ENCODE data around the gene ZBTB1.

Gene ZBTB1, protein sequence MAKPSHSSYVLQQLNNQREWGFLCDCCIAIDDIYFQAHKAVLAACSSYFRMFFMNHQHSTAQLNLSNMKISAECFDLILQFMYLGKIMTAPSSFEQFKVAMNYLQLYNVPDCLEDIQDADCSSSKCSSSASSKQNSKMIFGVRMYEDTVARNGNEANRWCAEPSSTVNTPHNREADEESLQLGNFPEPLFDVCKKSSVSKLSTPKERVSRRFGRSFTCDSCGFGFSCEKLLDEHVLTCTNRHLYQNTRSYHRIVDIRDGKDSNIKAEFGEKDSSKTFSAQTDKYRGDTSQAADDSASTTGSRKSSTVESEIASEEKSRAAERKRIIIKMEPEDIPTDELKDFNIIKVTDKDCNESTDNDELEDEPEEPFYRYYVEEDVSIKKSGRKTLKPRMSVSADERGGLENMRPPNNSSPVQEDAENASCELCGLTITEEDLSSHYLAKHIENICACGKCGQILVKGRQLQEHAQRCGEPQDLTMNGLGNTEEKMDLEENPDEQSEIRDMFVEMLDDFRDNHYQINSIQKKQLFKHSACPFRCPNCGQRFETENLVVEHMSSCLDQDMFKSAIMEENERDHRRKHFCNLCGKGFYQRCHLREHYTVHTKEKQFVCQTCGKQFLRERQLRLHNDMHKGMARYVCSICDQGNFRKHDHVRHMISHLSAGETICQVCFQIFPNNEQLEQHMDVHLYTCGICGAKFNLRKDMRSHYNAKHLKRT

GRCh38 chr14:64504310-64504896 lies at the start of gene ZBTB1:
Gene ZBTB1 (plus strand): TSS chr14:64504770. CDS start chr14:64521505, 16,735 bp downstream.
- peak; percentile 87 for DNase-seq (ENCODE audit: low spot score)

GRCh38 chr14:64459405-64460136 lies 45.0 kb upstream of the ZBTB1 start:
- no peak for DNase-seq (ENCODE audit: low spot score)

DNA sequence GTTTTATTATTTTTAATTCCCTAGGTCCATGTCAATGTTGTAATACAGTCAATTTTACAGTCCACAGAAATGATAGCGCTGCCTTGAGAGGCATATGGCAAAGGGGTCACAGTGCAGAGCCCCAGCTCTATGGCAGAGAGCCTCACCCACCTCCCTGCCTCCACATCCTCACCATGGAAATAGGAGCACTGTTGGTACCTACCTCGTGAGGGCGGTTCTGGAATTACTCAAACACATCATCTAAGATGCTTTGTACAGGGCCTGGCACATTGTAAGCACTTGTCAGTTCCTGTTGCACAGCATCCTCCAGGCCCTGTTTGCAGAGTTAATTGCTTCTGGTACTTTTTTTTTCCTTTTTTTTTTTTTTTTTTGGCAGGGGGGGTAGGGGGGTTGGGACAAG lies 43.3 kb upstream of the ZBTB1 start:
- DNase-seq (ENCODE audit: low spot score), result no peak

DNA sequence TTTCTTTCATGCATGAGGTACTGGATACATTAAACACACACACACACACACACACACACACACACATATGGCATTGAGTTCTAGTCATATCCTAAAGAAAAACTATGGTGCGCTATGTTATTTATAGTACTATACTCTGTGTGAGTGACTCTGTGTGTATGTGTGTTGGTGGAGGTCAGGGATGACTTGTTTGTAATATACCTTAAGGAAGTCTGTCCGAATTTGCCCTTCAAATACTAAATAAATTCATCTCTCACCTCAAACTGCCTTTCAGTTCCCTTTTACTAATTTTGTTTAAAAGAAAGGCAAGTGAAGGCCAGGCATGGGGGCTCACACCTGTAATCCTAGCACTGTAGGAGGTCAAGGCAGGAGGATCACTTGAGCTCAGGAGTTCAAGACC lies 41.4 kb upstream of the ZBTB1 start:
- no peak for DNase-seq (ENCODE audit: low spot score)

DNA sequence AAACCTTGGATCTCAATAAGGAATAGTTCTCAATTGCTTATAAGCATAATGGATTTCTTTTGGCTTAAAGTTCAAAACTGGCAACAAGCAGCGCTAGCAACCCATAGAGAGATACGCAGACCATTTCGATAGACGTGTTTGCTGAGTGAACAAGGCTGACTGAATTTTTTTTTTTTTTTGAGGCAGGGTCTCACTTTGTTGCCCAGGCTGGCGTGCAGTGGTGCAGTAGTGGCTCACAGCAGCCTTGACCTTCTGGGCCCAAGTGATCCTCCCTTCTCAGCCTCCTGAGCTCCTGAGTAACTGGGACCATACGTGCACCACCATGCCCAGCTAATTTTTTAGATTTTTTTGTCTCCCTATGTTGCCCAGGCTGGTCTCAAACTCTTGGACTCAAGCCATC lies 40.7 kb upstream of the ZBTB1 start:
- no peak for DNase-seq (ENCODE audit: low spot score)

- peak; percentile 15 for DNase-seq (ENCODE audit: low spot score)
Measured at GRCh38 chr14:64464651-64465050, 39.9 kb upstream of the ZBTB1 start.

GRCh38 chr14:64465191-64465822 lies 39.3 kb upstream of the ZBTB1 start, which contains the start of gene AKAP5:
Gene AKAP5 (plus strand): TSS chr14:64465499. CDS start chr14:64468395, 2,896 bp downstream.
- DNase-seq (ENCODE audit: low spot score), result peak; percentile 26

- peak; percentile 24 for DNase-seq (ENCODE audit: low spot score)
Measured at GRCh38 chr14:64465831-64466554, 38.6 kb upstream of the ZBTB1 start.

DNA sequence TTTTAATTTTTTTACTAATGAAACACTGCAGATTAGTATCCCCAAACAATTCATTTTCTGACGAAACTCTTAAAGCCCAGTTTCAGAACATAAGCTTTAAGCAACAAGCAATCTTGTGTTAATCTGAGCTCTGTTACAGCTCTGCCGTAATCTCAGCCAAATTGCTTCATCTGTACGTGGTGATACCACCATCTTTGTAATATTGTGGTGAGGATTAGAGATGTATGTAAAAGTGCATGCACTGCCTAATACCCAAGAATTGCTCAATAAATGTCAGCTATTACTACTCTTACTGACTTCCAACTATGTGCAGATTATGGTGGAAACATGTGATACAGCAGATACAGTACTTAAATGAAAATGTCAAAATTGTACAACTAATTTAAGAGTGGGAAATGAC lies 37.5 kb upstream of the ZBTB1 start:
- no peak for DNase-seq (ENCODE audit: low spot score)

DNA sequence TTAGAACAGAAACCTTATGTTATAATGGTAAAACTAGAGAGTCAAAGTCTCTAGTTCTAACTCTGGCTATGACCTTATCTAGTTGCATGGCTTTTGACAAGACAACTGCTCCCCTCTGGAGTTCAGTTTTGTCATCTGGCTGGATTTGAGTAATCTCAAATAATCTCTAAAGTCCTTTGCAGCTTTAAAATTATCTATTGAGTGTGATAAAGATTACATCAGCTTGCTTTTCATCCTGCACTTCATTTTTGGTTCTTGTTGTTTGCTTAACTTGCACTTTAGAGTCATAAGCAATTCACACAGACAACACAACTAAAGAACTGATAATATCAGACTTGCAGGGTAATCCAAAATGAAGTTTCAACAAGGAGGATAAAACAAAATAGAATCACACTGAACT lies 37.0 kb upstream of the ZBTB1 start:
- no peak for DNase-seq (ENCODE audit: low spot score)

- DNase-seq (ENCODE audit: low spot score), result no peak
Measured at GRCh38 chr14:64468451-64468850, 36.1 kb upstream of the ZBTB1 start.

DNA sequence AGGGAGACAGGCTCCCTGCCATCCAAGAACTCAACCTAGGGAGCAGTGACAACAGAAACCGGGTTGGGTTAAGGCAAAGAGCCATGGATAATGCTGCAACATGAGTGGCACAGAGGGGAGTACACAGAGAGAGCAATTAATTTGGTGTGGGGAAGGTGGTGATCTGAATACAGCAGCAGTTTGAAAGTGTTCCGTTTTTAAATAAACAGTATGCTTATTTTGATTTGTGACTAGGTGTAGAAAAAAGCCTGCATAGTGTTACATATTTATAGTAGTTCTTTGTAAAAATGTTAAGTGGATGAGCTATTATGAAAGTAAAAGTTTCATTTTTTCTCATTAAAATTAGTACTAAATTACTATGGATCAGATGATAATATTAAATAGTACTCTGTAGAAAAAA lies 30.5 kb upstream of the ZBTB1 start:
- DNase-seq (ENCODE audit: low spot score), result no peak

GRCh38 chr14:64474698-64475097 lies 29.9 kb upstream of the ZBTB1 start:
- no peak for DNase-seq (ENCODE audit: low spot score)

GRCh38 chr14:64475585-64476273 lies 28.8 kb upstream of the ZBTB1 start:
- no peak for DNase-seq (ENCODE audit: low spot score)

- no peak for DNase-seq (ENCODE audit: low spot score)
Measured at GRCh38 chr14:64476438-64476837, 28.1 kb upstream of the ZBTB1 start.

DNA sequence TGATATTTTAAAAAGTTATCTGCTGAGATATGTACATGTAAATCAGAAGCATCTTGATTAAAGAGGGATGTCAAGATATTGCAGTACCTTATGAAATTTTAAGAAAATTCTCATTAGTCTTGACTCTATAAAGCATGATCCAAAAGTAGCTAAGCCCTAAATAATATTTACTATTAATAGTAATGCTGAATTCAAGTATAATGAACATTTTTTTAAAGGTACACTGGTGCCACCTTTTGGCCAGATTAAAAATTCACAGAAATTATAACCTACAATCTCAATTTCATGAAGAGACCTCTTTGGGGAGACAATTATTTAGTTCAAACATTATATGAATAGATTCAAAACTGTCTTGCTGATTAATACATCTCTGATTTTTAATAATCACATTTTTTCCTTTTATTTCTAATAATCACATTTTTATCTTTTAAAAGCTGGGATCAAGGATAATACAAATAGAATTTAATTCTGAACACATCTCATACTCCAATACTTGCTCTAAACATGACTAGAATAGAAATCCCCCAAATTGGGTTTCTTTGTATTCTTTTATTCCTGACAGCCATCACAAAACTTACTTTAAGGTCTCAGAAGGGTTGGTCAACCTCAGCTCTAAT lies 25.8 kb upstream of the ZBTB1 start:
- DNase-seq (ENCODE audit: low spot score), result no peak

- DNase-seq (ENCODE audit: low spot score), result no peak
Measured at GRCh38 chr14:64488590-64489099, 15.9 kb upstream of the ZBTB1 start.

DNA sequence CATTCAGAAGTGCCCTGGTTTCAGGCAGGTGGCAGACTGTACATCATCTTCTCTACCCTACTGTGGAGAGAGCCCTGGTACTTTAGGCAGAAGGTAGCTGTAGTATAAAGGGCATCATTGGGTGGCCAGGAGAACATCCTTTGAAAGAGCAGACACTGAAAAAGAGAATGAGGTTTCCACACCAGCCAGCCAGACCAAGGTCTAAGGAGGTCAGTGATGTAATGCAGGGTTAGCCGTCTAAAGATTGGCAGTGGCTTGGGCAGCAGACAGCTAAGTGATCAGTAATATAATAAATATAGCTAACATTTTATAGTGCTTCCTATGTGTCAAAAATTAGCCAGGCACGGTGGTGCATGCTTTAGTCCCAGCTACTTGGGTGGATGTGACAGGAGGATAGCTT lies 12.9 kb upstream of the ZBTB1 start:
- no peak for DNase-seq (ENCODE audit: low spot score)

GRCh38 chr14:64493455-64493854 lies 11.1 kb upstream of the ZBTB1 start:
- no peak for DNase-seq (ENCODE audit: low spot score)

- no peak for DNase-seq (ENCODE audit: low spot score)
Measured at GRCh38 chr14:64495252-64495651, 9.3 kb upstream of the ZBTB1 start.
